ENCODE results near the gene HOXC9.

Gene HOXC9

GRCh38 chr12:53963434-53964314 lies 36.3 kb upstream of the HOXC9 start:
- DNase-seq: no peak

- no peak for DNase-seq
Measured at GRCh38 chr12:53964315-53964713, 35.6 kb upstream of the HOXC9 start.

GRCh38 chr12:53965281-53966084 lies 34.5 kb upstream of the HOXC9 start:
- DNase-seq: no peak

- no peak for DNase-seq
Measured at GRCh38 chr12:53966085-53966384, 33.9 kb upstream of the HOXC9 start.

GRCh38 chr12:53966385-53967133 lies 33.4 kb upstream of the HOXC9 start:
- DNase-seq: no peak

- no peak for DNase-seq
Measured at GRCh38 chr12:53967421-53967925, 32.5 kb upstream of the HOXC9 start.

- DNase-seq: no peak
Measured at GRCh38 chr12:53968214-53969127, 31.5 kb upstream of the HOXC9 start.

- no peak for DNase-seq
Measured at GRCh38 chr12:53969588-53970259, 30.2 kb upstream of the HOXC9 start.

- no peak for DNase-seq
Measured at GRCh38 chr12:53970451-53970850, 29.5 kb upstream of the HOXC9 start.

GRCh38 chr12:53971129-53971528 lies 28.8 kb upstream of the HOXC9 start:
- no peak for DNase-seq

- DNase-seq: no peak
Measured at GRCh38 chr12:53971686-53972085, 28.3 kb upstream of the HOXC9 start.

GRCh38 chr12:53972152-53972702 lies 27.7 kb upstream of the HOXC9 start:
- no peak for DNase-seq

- no peak for DNase-seq
Measured at GRCh38 chr12:53972722-53973235, 27.2 kb upstream of the HOXC9 start, which contains the start of gene HOXC11. Gene HOXC11 (plus strand): TSS chr12:53973126. CDS start chr12:53973242, 116 bp downstream.

- no peak for DNase-seq
Measured at GRCh38 chr12:53973236-53974042, 26.5 kb upstream of the HOXC9 start.

- DNase-seq: peak in 1 of 2 donors; percentile 42
Measured at GRCh38 chr12:53974084-53975063, 25.6 kb upstream of the HOXC9 start, which contains the start of gene HOTAIR. Gene HOTAIR (minus strand): TSS chr12:53974954.

GRCh38 chr12:53975064-53975471 lies 24.9 kb upstream of the HOXC9 start:
- no peak for DNase-seq

GRCh38 chr12:53975479-53976152 lies 24.3 kb upstream of the HOXC9 start:
- no peak for DNase-seq
